Mesodermal cell (in vitro differentiated cells): ENCODE results near the gene TIMM44.
"Not testable (repeated sequence)": the region's sequence is repeated elsewhere in the genome, so short reads cannot be mapped to it uniquely, and the experiment has no call there.

Source experiments
- H3K27ac ChIP-seq: 2 replicates; pipeline ENCODE4 v1.7.0; 2013; ENCODE audit warnings: mild to moderate bottlenecking, low read depth, low read length, moderate library complexity; ENCODE audit not compliant: severe bottlenecking
- H3K36me3 ChIP-seq: 2 replicates; pipeline ENCODE4 v1.7.1; 2013; ENCODE audit warnings: mild to moderate bottlenecking, low read length, moderate library complexity; ENCODE audit not compliant: control insufficient read depth, insufficient read depth
- H3K4me1 ChIP-seq: one replicate; pipeline ENCODE4 v1.7.1; 2013; ENCODE audit warnings: mild to moderate bottlenecking, low read length; ENCODE audit not compliant: insufficient read depth, control insufficient read depth, poor library complexity, severe bottlenecking
- H3K4me3 ChIP-seq: 2 replicates; pipeline ENCODE4 v1.7.0; 2013; ENCODE audit warnings: low read length, control low read depth, mild to moderate bottlenecking; ENCODE audit not compliant: insufficient read depth, poor library complexity, severe bottlenecking; ENCODE audit errors: extremely low read depth
- H3K9me3 ChIP-seq: 2 replicates; pipeline ENCODE4 v1.7.1; 2013; ENCODE audit warnings: mild to moderate bottlenecking, low read length, moderate library complexity; ENCODE audit not compliant: control insufficient read depth
- WGBS, 2 experiments: methylation state at CpG; one replicate each; pipeline ENCODE4 v1.1.5; 2013; ENCODE audit warnings: missing lambda C conversion rate in 2 of 2; ENCODE audit not compliant: insufficient coverage in 2 of 2; 5-methylcytosine and 5-hydroxymethylcytosine counted together

Gene TIMM44

GRCh38 chr19:7931221-7932061 lies 12.0 kb downstream of the TIMM44 start:
- Histone ChIP-seq H3K4me3 (no peak overlapping the region), H3K4me1 (peaks cover 16% of the 10 kb centered on the region), H3K36me3 (peaks cover 66% of the 10 kb centered on the region), H3K9me3 (no peaks in the 10 kb centered on the region), H3K27ac (no peak overlapping the region)
- WGBS, 2 experiments, result 97 to 99% methylated on average over 25 to 28 of the region's 36 CpGs

GRCh38 chr19:7930765-7931164 lies 12.7 kb downstream of the TIMM44 start:
- 84 to 95% methylated on average over 7 of the region's 7 CpGs for WGBS, 2 experiments
- Histone ChIP-seq H3K4me1 (peaks cover 20% of the 10 kb centered on the region), H3K4me3 (no peak overlapping the region), H3K27ac (no peak overlapping the region), H3K36me3 (peaks cover 59% of the 10 kb centered on the region), H3K9me3 (no peaks in the 10 kb centered on the region)

- not testable (repeated sequence) for H3K4me3 ChIP-seq, H3K9me3 ChIP-seq, H3K27ac ChIP-seq
- H3K4me1 ChIP-seq, result peaks cover 20% of the 10 kb centered on the region
- WGBS, 2 experiments, result 91 to 92% methylated on average over 6 to 8 of the region's 11 CpGs
- peaks cover 51% of the 10 kb centered on the region for H3K36me3 ChIP-seq
These were observed 13.4 kb downstream of the TIMM44 start for GRCh38 chr19:7930030-7930429.

- Histone ChIP-seq H3K9me3 (no peaks in the 10 kb centered on the region), H3K4me3 (no peak overlapping the region), H3K27ac (peak overlapping the region; percentile 79), H3K36me3 (peaks cover 46% of the 10 kb centered on the region), H3K4me1 (peaks cover 24% of the 10 kb centered on the region)
- 79 to 80% methylated on average over 18 to 20 of the region's 24 CpGs for WGBS, 2 experiments
These were observed 14.4 kb downstream of the TIMM44 start for GRCh38 chr19:7928741-7929701.

- WGBS, 2 experiments, result 91 to 94% methylated on average over 8 of the region's 9 CpGs
These were observed 15.1 kb downstream of the TIMM44 start for GRCh38 chr19:7928334-7928706.

GRCh38 chr19:7927605-7928333 lies 15.7 kb downstream of the TIMM44 start:
- WGBS, 2 experiments, result 95 to 96% methylated on average over 18 to 21 of the region's 23 CpGs
- peaks cover 45% of the 10 kb centered on the region for H3K36me3 ChIP-seq
- no peak overlapping the region for H3K4me3 ChIP-seq
- no peaks in the 10 kb centered on the region for H3K9me3 ChIP-seq
- H3K4me1 ChIP-seq, result peaks cover 24% of the 10 kb centered on the region
- H3K27ac ChIP-seq, result no peak overlapping the region

More at GRCh38 chr19:7928334-7928706, 15.1 kb downstream of the TIMM44 start:
- H3K4me3 ChIP-seq, result no peak overlapping the region
- H3K4me1 ChIP-seq, result peaks cover 24% of the 10 kb centered on the region
- H3K36me3 ChIP-seq, result peaks cover 45% of the 10 kb centered on the region
- H3K9me3 ChIP-seq, result no peaks in the 10 kb centered on the region
- peak overlapping the region; percentile 48 for H3K27ac ChIP-seq

GRCh38 chr19:7926727-7927604 lies 16.5 kb downstream of the TIMM44 start:
- WGBS, 2 experiments, result 93% methylated on average over 27 to 28 of the region's 32 CpGs
- no peak overlapping the region for H3K4me3 ChIP-seq
- H3K36me3 ChIP-seq, result peaks cover 44% of the 10 kb centered on the region

GRCh38 chr19:7926021-7926726 lies 17.3 kb downstream of the TIMM44 start, which contains the start of gene CTXN1:
CTXN1 (minus strand) TSS chr19:7926135; CDS start chr19:7925538, 597 bp downstream.
- peaks cover 31% of the 10 kb centered on the region for H3K4me1 ChIP-seq
- no peaks in the 10 kb centered on the region for H3K9me3 ChIP-seq
- peak within 1 kb of the TSS; percentile 73 for H3K27ac ChIP-seq
- peak within 1 kb of the TSS; percentile 60 for H3K4me3 ChIP-seq
- H3K36me3 ChIP-seq, result peaks cover 41% of the 10 kb centered on the region
- WGBS, 2 experiments, result 9 to 13% methylated on average over 38 to 52 of the region's 65 CpGs

More at GRCh38 chr19:7926727-7927604, 16.5 kb downstream of the TIMM44 start:
- no peaks in the 10 kb centered on the region for H3K9me3 ChIP-seq
- H3K27ac ChIP-seq, result no peak overlapping the region
- peaks cover 24% of the 10 kb centered on the region for H3K4me1 ChIP-seq

GRCh38 chr19:7925171-7925851 lies 18.2 kb downstream of the TIMM44 start:
- Histone ChIP-seq H3K36me3 (peaks cover 32% of the 10 kb centered on the region), H3K27ac (peak overlapping the region; percentile 73), H3K4me3 (peak overlapping the region; percentile 60), H3K9me3 (no peaks in the 10 kb centered on the region), H3K4me1 (peaks cover 31% of the 10 kb centered on the region)
- WGBS, 2 experiments, result 0 to 1% methylated on average over 69 to 83 of the region's 98 CpGs
